ENCODE results near the gene ABCC11. TPM values are rescaled to one million over a fixed set of nuclear protein-coding genes. Genes with fewer than 3 reads are reported as not detected.

ABCC11 gene
- total RNA-seq (2016; rRNA removed; fragmentation: Illumina TruSeq; extraction: Trizol) (1.0 and 1.2 TPM in 2 replicates), polyA plus RNA-seq (2011; rRNA removed) (1.4 and 2.2 TPM in 2 replicates), polyA minus RNA-seq (2011; rRNA and poly(A)+ RNA removed; ENCODE audit: low replicate concordance) (0.51 and 3.8 TPM in 2 replicates), Bru-seq, nascent RNA (percentile 25 among the genes with signal in this experiment), BruChase-seq, experiment 1, labeled RNA remaining after a 6-hour chase (percentile 25 among the genes with signal in this experiment), BruChase-seq, experiment 2, labeled RNA remaining after a 2-hour chase (percentile 27 among the genes with signal in this experiment)
- 0.09 and 0.20 TPM in 2 replicates for total RNA-seq (2016; cell fraction: cytosol; rRNA removed; fragmentation: Illumina TruSeq; extraction: Trizol; ENCODE audit: low read depth)
- 0.89 and 1.7 TPM in 2 replicates for total RNA-seq (2016; cell fraction: insoluble cytoplasmic fraction; rRNA removed; fragmentation: Illumina TruSeq; extraction: Trizol)
- total RNA-seq (2016; cell fraction: membrane; rRNA removed; fragmentation: Illumina TruSeq; extraction: Trizol), result 0.34 and 0.62 TPM in 2 replicates
- total RNA-seq (2016; cell fraction: nucleus; rRNA removed; fragmentation: Illumina TruSeq; extraction: Trizol), result 0.62 and 0.81 TPM in 2 replicates
- polyA plus RNA-seq (2011; cell fraction: cytosol; rRNA removed), result 1.1 and 1.3 TPM in 2 replicates
- 1.2 and 1.6 TPM in 2 replicates for polyA plus RNA-seq (2011; cell fraction: nucleus; rRNA removed)
- 0.80 and 1.1 TPM in 2 replicates for polyA plus RNA-seq (2012)
- polyA plus RNA-seq (2016; cell fraction: cytosol; fragmentation: Illumina TruSeq; extraction: Trizol; ENCODE audit: low read depth), result 0.10 and 0.20 TPM in 2 replicates
- 1.0 and 1.2 TPM in 2 replicates for polyA plus RNA-seq (2016; cell fraction: insoluble cytoplasmic fraction; fragmentation: Illumina TruSeq; extraction: Trizol; ENCODE audit: low read depth)
- polyA plus RNA-seq (2016; cell fraction: membrane; fragmentation: Illumina TruSeq; extraction: Trizol; ENCODE audit: low read depth), result 0.32 and 0.61 TPM in 2 replicates
- 0.83 and 1.9 TPM in 2 replicates for polyA plus RNA-seq (2016; cell fraction: nucleus; fragmentation: Illumina TruSeq; extraction: Trizol; ENCODE audit: insufficient read depth, low read depth)
- 0.88 and 1.8 TPM in 2 replicates for polyA minus RNA-seq (2011; cell fraction: cytosol; rRNA and poly(A)+ RNA removed)
- polyA minus RNA-seq (2011; cell fraction: nucleus; rRNA and poly(A)+ RNA removed), result 0.64 and 1.4 TPM in 2 replicates
- long read RNA-seq, experiment 1, partial matches to known transcripts, result 1 of 1 reads
- long read RNA-seq, experiment 1, other reads (novel, unspliced or antisense), result 0 of 1 reads
- long read RNA-seq, experiment 2, partial matches to known transcripts, result 2 of 5 reads
- long read RNA-seq, experiment 2, other reads (novel, unspliced or antisense), result 3 of 5 reads

DNA sequence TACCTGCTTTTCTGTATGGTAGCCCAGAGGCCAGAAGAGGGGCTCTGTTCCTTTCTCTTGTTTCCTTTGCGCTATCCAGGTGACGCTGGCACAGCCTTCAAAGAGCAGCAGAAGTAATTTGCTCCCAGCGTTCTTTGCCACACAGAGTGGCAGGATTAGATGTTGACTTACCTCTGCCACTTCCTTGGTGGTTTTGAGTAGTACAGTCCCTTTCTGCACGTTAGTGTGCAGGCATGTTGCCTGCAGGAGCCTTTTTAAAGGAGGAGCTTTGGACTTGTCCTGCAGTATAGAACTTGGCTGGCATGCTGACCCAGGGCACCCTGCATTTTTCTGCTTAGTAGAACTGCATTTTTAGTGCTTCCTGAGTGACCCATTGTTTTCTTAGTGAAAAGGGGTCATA, at the start of gene ABCC11:
Gene ABCC11 (minus strand): TSS at position 229 of the 400 bp plus-strand sequence. CDS start 15,618 bp downstream, outside the sequence.
- H3K9ac ChIP-seq (ENCODE audit: insufficient read depth, low read depth, low read length), result peak within 1 kb of the TSS; percentile 31; the same call in 1 of the 2 replicates
- peaks cover 2 to 11% of the 10 kb centered on the region in 2 experiments; a peak in 4 of 5 replicates for H3K36me3 ChIP-seq (replicated peaks in 1 of 2; ENCODE audit: control insufficient read depth in 1 of 2, insufficient read depth in 2 of 2, low read length in 2 of 2)
- DNase-seq (ENCODE audit: low spot score) (no peak), ATAC-seq (no peak), FAIRE-seq (no peak)
- peaks cover 34% of the 10 kb centered on the region for H3K4me1 ChIP-seq (ENCODE audit: insufficient read depth, low read length)
- POLR2A ChIA-PET, result interaction anchor here (1.3 kb wide), 1 partner anchor 12 kb away, joined by 3 read pairs; no protein-coding TSS in a partner anchor
- H3K27ac ChIP-seq (ENCODE audit: extremely low read length, insufficient read depth, low read length), result peak within 1 kb of the TSS; percentile 19
- H4K20me1 ChIP-seq (ENCODE audit: insufficient read depth, low read length), result peaks cover 8% of the 10 kb centered on the region; the same call in 1 of the 2 replicates
- H3K27me3 ChIP-seq (ENCODE audit: control insufficient read depth in 1 of 2, insufficient read depth in 2 of 2, low read length in 2 of 2), result no peaks in the 10 kb centered on the region; a peak in 1 of 5 replicates
- no peak within 1 kb of the TSS for H2AFZ ChIP-seq (ENCODE audit: low read length)
- no peaks in the 10 kb centered on the region for H3K9me3 ChIP-seq (ENCODE audit: low read length)
- in situ Hi-C loops (cut with HindIII; ENCODE audit: extremely low pct_ligation_motif_present, low pct_unique_long_range_greater_than_20kb), result no loop called here
- WGBS (ENCODE audit: low lambda C conversion rate), result 66% methylated on average over 4 of the region's 4 CpGs
- intact Hi-C loops (cut with micrococcal nuclease; ENCODE audit: unreplicated experiment), result no loop called here
- peak within 1 kb of the TSS in 1 of 3 experiments; percentile 93; a peak in 1 of 6 replicates for H3K4me3 ChIP-seq (replicated peaks in 1 of 3; ENCODE audit: insufficient read depth in 1 of 3, low read depth in 2 of 3, low read length in 3 of 3)
- H3K79me2 ChIP-seq (ENCODE audit: insufficient read depth, low read length), result peaks cover 65% of the 10 kb centered on the region
- no TSS peak for BruUV-seq (replicated peaks)
- H3K4me2 ChIP-seq (ENCODE audit: low read depth, low read length), result peak within 1 kb of the TSS; percentile 93; the same call in 1 of the 2 replicates
- CTCF ChIA-PET (ENCODE audit: low intra/inter-chr PET ratio, low total read pairs), result no interaction called here
- TF ChIP-seq CAMTA2 (CRISPR knock-in tag; IDR thresholded peaks at IDR 0.05; ENCODE audit: borderline replicate concordance) (no peak), ZNF747 (CRISPR knock-in tag; IDR thresholded peaks at IDR 0.05; ENCODE audit: borderline replicate concordance) (no peak), HNF4G (IDR thresholded peaks at IDR 0.05; ENCODE audit: borderline replicate concordance, low read depth, low read length) (no peak), HNF4G (CRISPR knock-in tag; IDR thresholded peaks at IDR 0.05; ENCODE audit: borderline replicate concordance, low read depth) (no peak), ZNF749 (CRISPR knock-in tag; IDR thresholded peaks at IDR 0.05; ENCODE audit: borderline replicate concordance) (no peak), SRSF1 (optimal IDR thresholded peaks at IDR 0.05; ENCODE audit: low read depth, low read length) (no peak), ZNF446 (CRISPR knock-in tag; IDR thresholded peaks at IDR 0.05) (no peak), HOXA5 (CRISPR knock-in tag; IDR thresholded peaks at IDR 0.05) (no peak)
- TF ChIP-seq, protein P1, sequence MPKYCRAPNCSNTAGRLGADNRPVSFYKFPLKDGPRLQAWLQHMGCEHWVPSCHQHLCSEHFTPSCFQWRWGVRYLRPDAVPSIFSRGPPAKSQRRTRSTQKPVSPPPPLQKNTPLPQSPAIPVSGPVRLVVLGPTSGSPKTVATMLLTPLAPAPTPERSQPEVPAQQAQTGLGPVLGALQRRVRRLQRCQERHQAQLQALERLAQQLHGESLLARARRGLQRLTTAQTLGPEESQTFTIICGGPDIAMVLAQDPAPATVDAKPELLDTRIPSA (CRISPR knock-in tag; IDR thresholded peaks at IDR 0.05; ENCODE audit: borderline replicate concordance), result no peak
- TF ChIP-seq, protein P2, sequence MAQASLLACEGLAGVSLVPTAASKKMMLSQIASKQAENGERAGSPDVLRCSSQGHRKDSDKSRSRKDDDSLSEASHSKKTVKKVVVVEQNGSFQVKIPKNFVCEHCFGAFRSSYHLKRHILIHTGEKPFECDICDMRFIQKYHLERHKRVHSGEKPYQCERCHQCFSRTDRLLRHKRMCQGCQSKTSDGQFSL (CRISPR knock-in tag; IDR thresholded peaks at IDR 0.05), result no peak
- TF ChIP-seq, protein P3, sequence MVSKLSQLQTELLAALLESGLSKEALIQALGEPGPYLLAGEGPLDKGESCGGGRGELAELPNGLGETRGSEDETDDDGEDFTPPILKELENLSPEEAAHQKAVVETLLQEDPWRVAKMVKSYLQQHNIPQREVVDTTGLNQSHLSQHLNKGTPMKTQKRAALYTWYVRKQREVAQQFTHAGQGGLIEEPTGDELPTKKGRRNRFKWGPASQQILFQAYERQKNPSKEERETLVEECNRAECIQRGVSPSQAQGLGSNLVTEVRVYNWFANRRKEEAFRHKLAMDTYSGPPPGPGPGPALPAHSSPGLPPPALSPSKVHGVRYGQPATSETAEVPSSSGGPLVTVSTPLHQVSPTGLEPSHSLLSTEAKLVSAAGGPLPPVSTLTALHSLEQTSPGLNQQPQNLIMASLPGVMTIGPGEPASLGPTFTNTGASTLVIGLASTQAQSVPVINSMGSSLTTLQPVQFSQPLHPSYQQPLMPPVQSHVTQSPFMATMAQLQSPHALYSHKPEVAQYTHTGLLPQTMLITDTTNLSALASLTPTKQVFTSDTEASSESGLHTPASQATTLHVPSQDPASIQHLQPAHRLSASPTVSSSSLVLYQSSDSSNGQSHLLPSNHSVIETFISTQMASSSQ (IDR thresholded peaks at IDR 0.05; ENCODE audit: low read depth), result no peak
- TF ChIP-seq, protein P3 (CRISPR knock-in tag; IDR thresholded peaks at IDR 0.05; ENCODE audit: borderline replicate concordance), result no peak
- TF ChIP-seq, protein P4, sequence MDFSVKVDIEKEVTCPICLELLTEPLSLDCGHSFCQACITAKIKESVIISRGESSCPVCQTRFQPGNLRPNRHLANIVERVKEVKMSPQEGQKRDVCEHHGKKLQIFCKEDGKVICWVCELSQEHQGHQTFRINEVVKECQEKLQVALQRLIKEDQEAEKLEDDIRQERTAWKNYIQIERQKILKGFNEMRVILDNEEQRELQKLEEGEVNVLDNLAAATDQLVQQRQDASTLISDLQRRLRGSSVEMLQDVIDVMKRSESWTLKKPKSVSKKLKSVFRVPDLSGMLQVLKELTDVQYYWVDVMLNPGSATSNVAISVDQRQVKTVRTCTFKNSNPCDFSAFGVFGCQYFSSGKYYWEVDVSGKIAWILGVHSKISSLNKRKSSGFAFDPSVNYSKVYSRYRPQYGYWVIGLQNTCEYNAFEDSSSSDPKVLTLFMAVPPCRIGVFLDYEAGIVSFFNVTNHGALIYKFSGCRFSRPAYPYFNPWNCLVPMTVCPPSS (IDR thresholded peaks at IDR 0.05), result no peak

All from HepG2 (cell line).